GM12873 (cell line): ENCODE data around the gene SGIP1.

ENCODE experiments used
- CTCF ChIP-seq: IDR thresholded peaks from 2 replicates; pipeline ENCODE4 v1.5.1; 2012; ENCODE audit warnings: low read depth, mild to moderate bottlenecking, moderate library complexity, low read length, control low read depth; ENCODE audit not compliant: insufficient read depth; ENCODE audit errors: missing control alignments

Gene SGIP1

GRCh38 chr1:66729523-66729922 is 195.6 kb downstream of the SGIP1 start:
- TF ChIP-seq CTCF, result no peak

GRCh38 chr1:66730462-66730861 is 196.5 kb downstream of the SGIP1 start:
- TF ChIP-seq CTCF, result no peak

GRCh38 chr1:66731170-66731865 is 197.4 kb downstream of the SGIP1 start:
- no peak for TF ChIP-seq CTCF

- TF ChIP-seq CTCF, result no peak
Measured at GRCh38 chr1:66732407-66733166, 198.6 kb downstream of the SGIP1 start.

GRCh38 chr1:66733348-66734017 is 199.5 kb downstream of the SGIP1 start:
- peak; percentile 24 for TF ChIP-seq CTCF

- no peak for TF ChIP-seq CTCF
Measured at GRCh38 chr1:66737836-66738235, 203.9 kb downstream of the SGIP1 start.

- TF ChIP-seq CTCF, result no peak
Measured at GRCh38 chr1:66739401-66740157, 205.6 kb downstream of the SGIP1 start.
